HCT116 (cell line): ENCODE results near the gene CA11. TPM values are rescaled to one million over a fixed set of nuclear protein-coding genes. Genes with fewer than 3 reads are reported as not detected.

ENCODE experiments used
- ATAC-seq: fragments of 200-7000 bp; cut with Tn5 transposase; 2 replicates; pipeline ENCODE4 v1.9.1; 2020; ENCODE audit warnings: mild to moderate bottlenecking, moderate library complexity
- BruUV-seq: library from RNA; stranded (reverse); fragments of 400-500 nt; replicated peaks from 2 replicates; lab custom pipeline; 2021; lab: Mats Ljungman, UMichigan
- CTCF ChIA-PET: fragments of 300-600 bp; sonication (Branson Sonifier 250); formaldehyde crosslinking; loops from one replicate; lab custom pipeline; 2021; ENCODE audit warnings: antibody characterized with exemption; lab: Charles Lee
- POLR2A ChIA-PET: fragments of 300-600, 350-600 bp; sonication (Branson Sonifier 250); formaldehyde crosslinking; loops from one replicate; lab custom pipeline; 2021; ENCODE audit warnings: antibody characterized with exemption; lab: Charles Lee
- RAD21 ChIA-PET, 2 experiments: fragments of 300-600 bp; sonication (Branson Sonifier 250); formaldehyde crosslinking; loops; one replicate each; lab custom pipeline; 2023; ENCODE audit warnings: low total read pairs in 2 of 2; ENCODE audit not compliant: uncharacterized antibody in 2 of 2, unreplicated experiment in 2 of 2, low non-redundant PET in 1 of 2; lab: Charles Lee
- DNase-seq: peaks from one replicate; pipeline ENCODE4 v3.0.0-alpha.2; 2010; ENCODE audit warnings: low read depth, low spot score
- H2AFZ ChIP-seq: fragments of 200-600 bp; shearing (Covaris generic), sonication (generic); 2 replicates; pipeline ENCODE4 v1.6.1; 2017; ENCODE audit warnings: low read depth, mixed run types, mixed read lengths, antibody characterized with exemption, low read length; ENCODE audit not compliant: poor library complexity, severe bottlenecking
- H3K27ac ChIP-seq: 2 replicates; pipeline ENCODE4 v1.5.1; 2012; ENCODE audit warnings: low read depth, low read length
- H3K27me3 ChIP-seq: fragments of 200-600 bp; sonication (generic); 2 replicates; pipeline ENCODE4 v1.6.1; 2016; ENCODE audit warnings: mixed run types, low read length, mixed read lengths; ENCODE audit not compliant: insufficient read depth
- H3K36me3 ChIP-seq, 2 experiments: fragments of 200-500 bp in 1 of 2; fragments of 200-600 bp in 1 of 2; sonication (Bioruptor generic) in 1 of 2; sonication (generic) in 1 of 2; 2 replicates each; pipeline versions ENCODE4 v1.5.1 to v1.6.1; 2014 to 2016; ENCODE audit warnings: low read length in 2 of 2, inconsistent platforms in 1 of 2, mixed read lengths in 1 of 2, mixed run types in 1 of 2; ENCODE audit not compliant: insufficient read depth in 2 of 2, control insufficient read depth in 1 of 2
- H3K4me1 ChIP-seq, 2 experiments: fragments of 200-600 bp in 1 of 2; sonication (generic) in 1 of 2; 2 replicates each; pipeline versions ENCODE4 v1.5.1 to v1.6.1; 2012 to 2017; ENCODE audit warnings: low read length in 2 of 2, inconsistent platforms in 1 of 2, mild to moderate bottlenecking in 1 of 2, mixed read lengths in 1 of 2, mixed run types in 1 of 2, moderate library complexity in 1 of 2; ENCODE audit not compliant: insufficient read depth in 2 of 2, control insufficient read depth in 1 of 2
- H3K4me2 ChIP-seq: fragments of 200-600 bp; sonication (generic); 2 replicates; pipeline ENCODE4 v1.6.1; 2017; ENCODE audit warnings: mixed run types, low read length, mixed read lengths
- H3K4me3 ChIP-seq, 2 experiments: fragments of 200-600 bp in 1 of 2; sonication (generic) in 1 of 2; replicated peaks in 1 of 2; 2 replicates each; pipeline ENCODE4 v1.5.1; 2011 to 2016; ENCODE audit warnings: low read length in 2 of 2, control low read depth in 1 of 2, low read depth in 1 of 2, mild to moderate bottlenecking in 1 of 2, mixed read lengths in 1 of 2, mixed run types in 1 of 2
- H3K79me2 ChIP-seq: fragments of 200-600 bp; sonication (generic); 2 replicates; pipeline ENCODE4 v1.6.1; 2017; ENCODE audit warnings: mild to moderate bottlenecking, mixed run types, low read length, moderate library complexity, mixed read lengths; ENCODE audit not compliant: insufficient read depth
- H3K9ac ChIP-seq: fragments of 200-600 bp; sonication (generic); 2 replicates; pipeline ENCODE4 v1.6.1; 2016; ENCODE audit warnings: low read length, mixed read lengths
- H3K9me2 ChIP-seq: fragments of 200-600 bp; sonication (generic), shearing (Covaris generic); 2 replicates; pipeline ENCODE4 v1.6.1; 2017; ENCODE audit warnings: mixed run types, mild to moderate bottlenecking, moderate library complexity; ENCODE audit not compliant: insufficient read depth
- H3K9me3 ChIP-seq, 2 experiments: fragments of 200-500 bp in 1 of 2; fragments of 200-600 bp in 1 of 2; sonication (Bioruptor generic) in 1 of 2; sonication (generic) in 1 of 2; 2 replicates each; pipeline ENCODE4 v1.6.1; 2014 to 2017; ENCODE audit warnings: low read length in 2 of 2, mixed read lengths in 2 of 2, inconsistent platforms in 1 of 2, low read depth in 1 of 2, mild to moderate bottlenecking in 1 of 2, mixed run types in 1 of 2, moderate library complexity in 1 of 2; ENCODE audit not compliant: control insufficient read depth in 1 of 2, insufficient read depth in 1 of 2
- H4K20me1 ChIP-seq: fragments of 200-600 bp; sonication (generic), shearing (Covaris generic); 2 replicates; pipeline ENCODE4 v1.6.1; 2017; ENCODE audit warnings: mixed run types, mild to moderate bottlenecking, moderate library complexity; ENCODE audit not compliant: insufficient read depth
- CBX3 ChIP-seq: IDR thresholded peaks from 2 replicates; pipeline ENCODE4 v1.6.1; 2012; ENCODE audit warnings: low read depth
- EZH2 ChIP-seq: fragments of 200-600 bp; sonication (generic); IDR thresholded peaks from 2 replicates; pipeline ENCODE4 v1.6.1; 2017; ENCODE audit warnings: antibody characterized with exemption, mixed run types
- EZH2phosphoT487 ChIP-seq: fragments of 200-600 bp; IDR thresholded peaks from 2 replicates; pipeline ENCODE4 v1.6.1; 2018; ENCODE audit warnings: antibody characterized with exemption, borderline replicate concordance
- FOSL1 ChIP-seq: IDR thresholded peaks from 2 replicates; pipeline ENCODE4 v1.6.1; 2012; ENCODE audit warnings: low read depth
- JUND ChIP-seq: IDR thresholded peaks from 2 replicates; pipeline ENCODE4 v1.6.1; 2012
- MAX ChIP-seq: IDR thresholded peaks from 2 replicates; pipeline ENCODE4 v1.6.1; 2012
- POLR2A ChIP-seq: IDR thresholded peaks from 2 replicates; pipeline ENCODE4 v1.7.0; 2011; ENCODE audit warnings: borderline replicate concordance; ENCODE audit not compliant: insufficient read depth, insufficient read length; ENCODE audit errors: extremely low read depth
- RAD21 ChIP-seq: IDR thresholded peaks from 2 replicates; pipeline ENCODE4 v1.6.1; 2012; ENCODE audit warnings: low read depth, mild to moderate bottlenecking
- SIN3A ChIP-seq: IDR thresholded peaks from 2 replicates; pipeline ENCODE4 v1.6.1; 2012; ENCODE audit warnings: low read depth
- TCF7L2 ChIP-seq: IDR thresholded peaks from 2 replicates; pipeline ENCODE4 v1.7.0; 2011; ENCODE audit warnings: borderline replicate concordance, inconsistent platforms; ENCODE audit not compliant: insufficient read depth, insufficient read length; ENCODE audit errors: extremely low read depth
- ZFX ChIP-seq: fragments of 450-650 bp; IDR thresholded peaks from 2 replicates; pipeline ENCODE4 v1.6.1; 2017
- ZNF274 ChIP-seq: fragments of 200-500 bp; sonication (Bioruptor generic); IDR thresholded peaks from 2 replicates; pipeline ENCODE4 v1.6.1; 2014; ENCODE audit warnings: mild to moderate bottlenecking, low read depth, low read length, inconsistent platforms
- intact Hi-C: fragments of 100-400 bp; cut with micrococcal nuclease; formaldehyde crosslinking; loops from 2 replicates; pipeline ENCODE4 v1.10.0; 2022
- total RNA-seq: library from RNA; stranded (reverse); gene quantifications from one replicate; pipeline ENCODE4 v1.2.1, GENCODE V29; 2021; ENCODE audit not compliant: unreplicated experiment
- TF ChIP-seq, protein P1 (sequence below): IDR thresholded peaks from 2 replicates; pipeline ENCODE4 v1.6.1; 2012

CA11 gene
- total RNA-seq, 1 experiment from 2014 or later, result 29.6 TPM

- ChIA-PET RAD21 (no interaction called here), CTCF (no interaction called here), POLR2A (no interaction called here)
- H2AFZ ChIP-seq, result no peak overlapping the region
- no peaks in the 10 kb centered on the region for H3K9me2 ChIP-seq
- no peak for ATAC-seq
- BruUV-seq, result no TSS peak
- H3K4me3 ChIP-seq, result no peak overlapping the region
- no peaks in the 10 kb centered on the region for H3K79me2 ChIP-seq
- peaks cover 3 to 12% of the 10 kb centered on the region in 2 experiments; a peak in 3 of 4 replicates for H3K4me1 ChIP-seq
- H3K27me3 ChIP-seq, result no peaks in the 10 kb centered on the region
- no peaks in the 10 kb centered on the region for H3K36me3 ChIP-seq
- DNase-seq, result no peak
- H3K27ac ChIP-seq, result no peak overlapping the region
- no peaks in the 10 kb centered on the region for H4K20me1 ChIP-seq
- TF ChIP-seq, protein P1, sequence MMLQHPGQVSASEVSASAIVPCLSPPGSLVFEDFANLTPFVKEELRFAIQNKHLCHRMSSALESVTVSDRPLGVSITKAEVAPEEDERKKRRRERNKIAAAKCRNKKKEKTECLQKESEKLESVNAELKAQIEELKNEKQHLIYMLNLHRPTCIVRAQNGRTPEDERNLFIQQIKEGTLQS, result no peak
- TF ChIP-seq JUND, result no peak
- no peak for TF ChIP-seq ZFX
- TF ChIP-seq MAX, result no peak
- TF ChIP-seq EZH2phosphoT487, result no peak
- TF ChIP-seq POLR2A, result no peak
- TF ChIP-seq SIN3A, result no peak
- no peak for TF ChIP-seq FOSL1
- no peak for TF ChIP-seq CBX3
- no peak for TF ChIP-seq EZH2
- TF ChIP-seq ZNF274, result no peak
- TF ChIP-seq RAD21, result no peak
- no peak for TF ChIP-seq TCF7L2
- H3K9me3 ChIP-seq, result no peaks in the 10 kb centered on the region
- intact Hi-C loops, result no loop called here
- no peak overlapping the region for H3K9ac ChIP-seq
- no peak overlapping the region for H3K4me2 ChIP-seq
Observed at GRCh38 chr19:48670699-48671445, 24.9 kb upstream of the CA11 start.
